HG03066 (cell line): ENCODE data around the gene WSB2.
"Not testable (repeated sequence)": the region's sequence is repeated elsewhere in the genome, so short reads cannot be mapped to it uniquely, and the experiment has no call there.

Experiments
- ATAC-seq: cut with Tn5 transposase; IDR thresholded peaks from one replicate; pipeline ENCODE4 v1.9.1; 2021; ENCODE audit warnings: low read depth; ENCODE audit not compliant: unreplicated experiment

WSB2 gene

DNA sequence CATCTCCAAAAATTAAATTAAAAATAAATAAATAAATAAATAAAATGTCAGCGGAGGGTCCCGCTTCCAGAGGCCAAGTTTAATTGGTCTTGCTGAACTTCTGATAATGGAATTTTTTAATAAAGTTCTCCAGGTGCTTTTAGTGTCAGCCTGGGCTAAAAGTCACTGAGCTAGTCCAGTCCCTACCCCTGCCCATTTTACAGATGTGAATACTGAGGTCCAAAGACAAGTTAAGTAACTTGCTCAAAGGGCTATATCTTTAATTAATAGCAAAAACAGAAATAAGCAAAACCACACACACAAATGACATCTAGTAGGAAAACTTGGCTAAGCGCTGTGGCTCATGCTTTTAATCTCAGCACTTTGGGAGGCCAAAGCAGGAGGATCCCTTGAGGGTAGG, 50.1 kb downstream of the WSB2 start:
- ATAC-seq: no peak

DNA sequence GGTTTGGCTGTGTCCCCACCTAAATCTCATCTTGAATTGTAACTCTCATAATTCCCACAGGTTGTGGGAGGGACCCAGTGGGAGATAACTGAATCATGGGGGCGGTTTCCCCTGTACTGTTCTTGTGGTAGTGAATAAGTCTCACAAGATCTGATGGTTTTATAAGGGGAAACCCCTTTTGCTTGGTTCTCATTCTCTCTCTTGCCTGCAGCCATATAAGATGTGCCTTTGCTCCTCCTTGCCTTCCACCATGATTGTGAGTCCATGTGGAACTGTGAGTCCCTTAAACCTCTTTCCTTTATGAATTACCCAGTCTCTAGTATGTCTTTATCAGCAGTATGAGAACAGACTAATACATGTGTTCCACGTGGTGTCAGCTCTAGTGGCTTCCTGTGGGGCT, 61.2 kb downstream of the WSB2 start:
- ATAC-seq: not testable (repeated sequence)

DNA sequence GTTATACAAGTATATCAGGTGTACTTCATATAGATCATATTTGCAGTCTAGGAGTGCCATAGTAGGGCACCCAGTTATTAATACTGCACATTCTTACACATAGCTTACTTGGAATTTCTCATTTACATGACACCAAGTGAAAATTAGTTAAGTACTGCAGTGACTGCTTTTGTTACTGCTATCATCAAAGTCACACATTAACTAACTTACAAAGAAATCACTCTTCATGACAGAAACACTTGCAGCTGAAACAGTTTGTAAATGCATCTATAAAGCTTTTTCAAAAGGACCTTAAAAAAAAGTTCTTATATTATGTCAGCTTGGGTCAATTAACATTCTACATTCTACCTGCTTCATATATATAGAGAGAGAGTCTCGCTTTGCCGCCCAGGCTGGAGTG, 62.3 kb downstream of the WSB2 start:
- ATAC-seq: no peak

DNA sequence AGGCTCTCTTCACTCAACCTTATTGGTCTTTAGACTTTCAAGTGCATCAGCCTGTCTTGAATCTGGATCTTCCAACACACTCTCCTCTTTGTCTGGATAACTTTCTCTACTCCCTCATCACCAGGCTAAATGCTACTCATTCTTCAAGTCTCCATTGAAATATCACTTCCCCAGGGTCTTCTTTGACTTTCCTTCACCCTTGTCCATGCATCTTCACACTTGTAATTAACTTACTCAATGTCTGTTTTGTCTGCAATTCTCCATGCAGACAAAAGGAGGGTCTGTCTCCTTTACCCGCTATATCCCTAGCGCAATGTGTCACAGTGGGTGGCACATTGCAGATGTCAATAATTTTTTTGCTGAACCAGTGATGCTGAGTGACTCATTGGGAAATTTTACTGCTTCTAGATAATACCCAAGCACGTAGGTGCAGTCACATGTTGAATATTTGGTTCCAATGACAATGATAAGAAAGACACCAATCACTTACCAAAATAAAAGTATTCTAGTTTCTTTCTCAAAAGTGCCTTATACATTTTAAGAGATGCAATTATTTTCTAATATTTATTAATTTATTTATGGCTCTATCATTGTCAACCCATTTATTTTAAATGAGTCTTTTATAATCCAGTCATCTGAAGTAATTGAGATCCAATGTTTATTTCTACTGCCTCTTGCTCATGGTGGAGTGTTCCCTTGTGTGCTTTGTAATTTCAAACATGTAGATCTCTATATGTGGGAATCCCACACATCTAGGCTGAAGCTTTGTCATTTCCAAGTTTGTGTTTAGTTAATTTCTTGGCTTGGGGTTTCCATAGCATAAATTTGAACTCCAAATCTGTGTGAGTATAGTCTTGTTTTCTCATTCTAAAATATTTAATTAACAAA, 66.2 kb downstream of the WSB2 start:
- ATAC-seq: no peak

DNA sequence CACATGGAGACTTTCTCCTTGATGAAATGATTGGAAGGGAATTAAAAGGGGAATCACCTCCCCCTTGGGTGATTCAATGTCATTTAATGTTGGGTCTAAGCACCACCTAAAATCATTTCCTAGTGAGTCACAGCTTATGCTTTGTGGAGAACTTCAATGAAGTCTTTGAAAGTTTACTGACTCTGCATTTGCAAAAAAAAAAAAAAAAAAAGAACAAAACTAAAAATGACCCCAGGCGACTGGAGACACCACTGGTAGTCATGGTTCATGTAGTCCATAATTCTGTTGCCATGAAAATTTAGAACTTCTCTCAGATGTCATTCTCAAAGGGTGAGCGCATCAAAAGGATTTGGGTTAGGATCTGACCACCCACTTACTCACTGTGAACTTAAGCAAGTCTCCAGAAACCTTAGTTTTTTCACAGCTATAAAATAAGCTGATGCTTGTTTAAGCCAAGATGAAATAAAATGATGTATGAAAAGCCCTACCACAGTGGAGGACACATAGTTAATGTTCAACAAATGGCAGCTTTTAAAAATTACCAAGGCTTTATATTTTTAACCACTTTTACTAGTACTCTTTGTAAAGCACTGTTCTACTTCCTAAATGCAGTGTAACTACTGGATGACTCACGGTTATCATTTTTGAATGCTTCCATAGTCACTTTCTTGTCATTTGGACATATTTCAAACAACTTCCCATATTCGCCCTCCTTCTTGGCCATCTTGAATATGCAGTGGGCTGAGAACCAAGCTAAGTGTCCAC, 74.1 kb downstream of the WSB2 start:
- ATAC-seq: no peak

DNA sequence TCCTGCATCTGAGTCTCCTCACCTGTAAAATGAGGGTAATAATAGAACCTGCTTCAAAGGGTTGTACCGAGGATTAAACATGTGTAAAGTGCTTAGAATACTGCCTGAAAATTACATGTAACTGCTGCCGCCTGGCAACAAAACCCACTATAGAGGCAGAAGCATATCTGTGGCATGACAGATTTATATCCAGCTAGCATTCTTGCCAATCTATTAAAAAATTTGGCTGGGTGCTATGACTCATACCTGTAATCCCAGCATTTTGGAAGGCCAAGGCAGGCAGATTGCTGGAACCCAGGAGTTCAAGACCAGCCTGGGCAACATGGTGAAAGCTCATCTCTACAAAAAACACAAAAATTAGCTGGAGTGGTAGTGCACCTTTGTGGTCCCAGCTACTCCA, 75.8 kb downstream of the WSB2 start:
- ATAC-seq: no peak
